ENCODE results near the gene PRR33.

Gene PRR33

GRCh38 chr11:1916132-1916985 lies 24.7 kb upstream of the PRR33 start:
- DNase-seq (ENCODE audit: low read depth) = no peak

DNA sequence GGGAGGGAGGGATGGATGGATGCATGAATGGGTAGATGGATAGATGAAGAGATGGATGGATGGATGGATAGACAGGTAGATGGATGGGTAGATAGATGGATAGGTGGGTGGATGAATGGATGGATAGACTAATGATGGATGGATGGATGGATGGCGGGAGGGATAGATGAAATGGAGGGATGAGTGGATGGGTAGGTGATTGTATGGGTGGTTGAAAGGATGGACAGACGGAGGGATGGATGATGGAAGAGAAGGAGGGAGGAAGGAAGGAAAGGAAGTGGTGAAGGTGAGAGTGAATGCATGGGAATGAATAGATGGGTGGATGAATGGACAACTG lies 24.1 kb upstream of the PRR33 start:
- DNase-seq (ENCODE audit: low read depth) = no peak

DNA sequence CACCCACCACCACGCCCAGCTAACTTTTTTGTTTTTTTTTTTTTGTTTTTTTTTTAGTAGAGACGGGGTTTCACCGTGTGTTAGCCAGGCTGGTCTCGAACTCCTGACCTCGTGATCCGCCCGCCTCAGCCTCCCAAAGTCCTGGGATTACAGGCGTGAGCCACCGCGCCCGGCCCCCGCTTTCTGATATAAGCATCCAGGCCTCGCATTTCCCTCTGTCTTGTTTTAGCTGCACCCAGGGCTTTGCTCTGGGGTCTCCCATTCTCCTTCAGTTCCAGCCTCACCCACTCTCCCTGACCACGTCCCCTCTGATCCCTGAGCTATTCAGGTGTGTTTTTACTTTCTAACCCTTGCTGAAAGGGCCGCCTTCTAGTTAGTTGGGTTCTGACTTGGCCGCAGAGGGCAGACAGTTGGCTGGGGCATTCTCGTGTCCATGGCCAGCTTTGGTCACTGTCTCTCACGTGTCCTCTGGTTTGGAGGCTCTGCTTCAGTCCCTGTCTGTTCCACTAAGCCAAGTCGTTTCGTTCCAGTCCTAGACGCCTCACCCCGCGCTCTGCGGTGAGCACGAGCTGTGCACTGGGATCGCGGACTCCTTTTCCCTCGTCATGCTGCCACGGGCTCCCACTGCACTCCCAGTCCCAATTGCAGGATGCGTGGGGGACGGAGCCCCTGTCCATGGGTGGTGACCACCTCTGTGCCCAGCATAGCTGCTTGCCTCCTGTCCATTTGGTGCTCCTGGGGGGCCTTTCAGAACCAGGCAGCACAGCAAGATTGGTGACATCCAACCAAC lies 21.8 kb upstream of the PRR33 start:
- DNase-seq (ENCODE audit: low read depth) = no peak

GRCh38 chr11:1912289-1912878 lies 20.7 kb upstream of the PRR33 start:
- DNase-seq (ENCODE audit: low read depth) = no peak

GRCh38 chr11:1909524-1909923 lies 17.8 kb upstream of the PRR33 start:
- no peak for DNase-seq (ENCODE audit: low read depth)

GRCh38 chr11:1908618-1909017 lies 16.9 kb upstream of the PRR33 start:
- no peak for DNase-seq (ENCODE audit: low read depth)

DNA sequence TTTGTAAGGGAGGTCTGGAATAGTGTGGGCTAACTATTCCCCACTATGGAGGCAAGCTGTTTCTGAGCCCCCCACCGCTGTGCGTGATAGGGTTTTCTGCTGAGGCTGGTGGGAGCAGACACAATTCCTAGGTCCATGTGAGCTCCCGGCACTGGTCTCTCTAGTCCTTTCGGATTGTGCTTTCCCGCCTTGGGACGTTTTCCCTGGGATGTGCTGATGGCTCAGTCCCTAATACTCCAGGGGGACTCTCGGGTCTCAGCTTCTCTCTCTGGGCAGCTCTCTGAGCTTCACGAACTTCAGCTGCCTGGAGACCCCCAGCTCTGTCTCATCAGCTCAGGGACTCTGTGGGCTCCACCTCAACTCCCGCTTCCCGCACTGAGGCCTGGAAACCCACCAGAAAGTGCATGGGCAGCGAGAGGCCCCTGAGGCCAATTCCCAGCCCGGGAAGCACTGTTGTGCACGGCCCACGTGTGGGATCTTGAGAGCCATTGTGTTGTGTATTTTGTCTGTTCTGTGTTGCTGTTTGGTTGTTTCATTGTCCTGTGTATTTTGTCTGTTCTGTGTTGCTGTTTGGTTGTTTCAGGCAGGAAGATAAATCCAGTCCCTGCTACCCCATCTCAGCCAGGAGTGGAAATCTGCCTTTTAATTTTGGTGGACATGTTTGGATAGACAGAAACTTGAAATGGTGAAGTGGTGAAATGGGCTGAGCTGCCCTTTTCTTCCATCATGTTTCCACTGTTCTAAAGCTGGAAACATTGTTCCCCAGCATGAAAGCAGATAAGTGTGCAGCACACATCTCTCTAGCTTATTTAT lies 15.1 kb upstream of the PRR33 start:
- DNase-seq (ENCODE audit: low read depth) = no peak

GRCh38 chr11:1906181-1906580 lies 14.5 kb upstream of the PRR33 start:
- DNase-seq (ENCODE audit: low read depth) = no peak

- DNase-seq (ENCODE audit: low read depth) = no peak
These were observed 8.0 kb upstream of the PRR33 start for GRCh38 chr11:1899686-1900085.

- DNase-seq (ENCODE audit: low read depth) = no peak
These were observed 7.4 kb upstream of the PRR33 start for GRCh38 chr11:1899090-1899489.

DNA sequence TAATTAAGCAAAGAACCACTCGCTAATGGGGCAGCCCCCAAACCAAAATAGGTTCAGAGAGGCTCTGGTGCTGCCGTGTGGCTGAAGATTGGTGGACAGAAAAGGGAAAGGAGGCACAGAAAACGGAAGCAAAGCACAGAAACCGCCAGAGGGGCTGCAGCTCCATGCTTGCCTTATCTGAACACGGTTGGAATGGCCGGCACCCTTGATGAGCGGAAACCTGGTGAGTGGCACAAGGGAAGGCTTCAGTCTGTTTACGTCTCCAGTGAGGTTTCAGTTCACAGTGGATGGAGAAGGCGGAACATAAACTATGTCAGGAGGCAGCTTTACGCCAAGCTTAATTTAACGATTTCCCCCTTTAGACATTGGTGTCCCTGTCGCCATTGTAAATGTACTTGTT lies 5.2 kb upstream of the PRR33 start:
- no peak for DNase-seq (ENCODE audit: low read depth)

- no peak for DNase-seq (ENCODE audit: low read depth)
These were observed 4.8 kb upstream of the PRR33 start for GRCh38 chr11:1896468-1896867.

- DNase-seq (ENCODE audit: low read depth) = no peak
These were observed 3.1 kb upstream of the PRR33 start for GRCh38 chr11:1894759-1895158.

- no peak for DNase-seq (ENCODE audit: low read depth)
These were observed 2.1 kb upstream of the PRR33 start for GRCh38 chr11:1893581-1894359.

- no peak for DNase-seq (ENCODE audit: low read depth)
These were observed 863 bp upstream of the PRR33 start for GRCh38 chr11:1892558-1892957.

DNA sequence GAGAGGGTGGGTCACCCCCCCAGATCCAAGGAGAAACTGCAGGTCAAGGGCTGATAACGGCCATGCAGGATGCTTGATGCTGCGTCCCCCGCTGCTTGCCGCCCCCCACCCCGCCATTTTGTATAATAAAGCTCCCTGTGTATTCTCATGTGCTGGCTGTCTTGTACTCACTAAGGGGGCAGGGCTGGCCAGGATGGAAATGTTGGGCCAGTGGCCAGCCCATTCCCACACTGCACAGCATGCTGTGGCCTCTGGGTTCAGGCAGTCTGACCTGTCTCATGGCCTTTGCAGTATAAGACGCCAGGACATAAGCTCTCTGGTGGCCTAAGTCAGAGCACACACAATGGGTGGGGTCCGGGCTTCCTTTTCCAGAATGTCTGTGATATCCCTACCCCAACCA lies 421 bp upstream of the PRR33 start:
- no peak for DNase-seq (ENCODE audit: low read depth)

DNA sequence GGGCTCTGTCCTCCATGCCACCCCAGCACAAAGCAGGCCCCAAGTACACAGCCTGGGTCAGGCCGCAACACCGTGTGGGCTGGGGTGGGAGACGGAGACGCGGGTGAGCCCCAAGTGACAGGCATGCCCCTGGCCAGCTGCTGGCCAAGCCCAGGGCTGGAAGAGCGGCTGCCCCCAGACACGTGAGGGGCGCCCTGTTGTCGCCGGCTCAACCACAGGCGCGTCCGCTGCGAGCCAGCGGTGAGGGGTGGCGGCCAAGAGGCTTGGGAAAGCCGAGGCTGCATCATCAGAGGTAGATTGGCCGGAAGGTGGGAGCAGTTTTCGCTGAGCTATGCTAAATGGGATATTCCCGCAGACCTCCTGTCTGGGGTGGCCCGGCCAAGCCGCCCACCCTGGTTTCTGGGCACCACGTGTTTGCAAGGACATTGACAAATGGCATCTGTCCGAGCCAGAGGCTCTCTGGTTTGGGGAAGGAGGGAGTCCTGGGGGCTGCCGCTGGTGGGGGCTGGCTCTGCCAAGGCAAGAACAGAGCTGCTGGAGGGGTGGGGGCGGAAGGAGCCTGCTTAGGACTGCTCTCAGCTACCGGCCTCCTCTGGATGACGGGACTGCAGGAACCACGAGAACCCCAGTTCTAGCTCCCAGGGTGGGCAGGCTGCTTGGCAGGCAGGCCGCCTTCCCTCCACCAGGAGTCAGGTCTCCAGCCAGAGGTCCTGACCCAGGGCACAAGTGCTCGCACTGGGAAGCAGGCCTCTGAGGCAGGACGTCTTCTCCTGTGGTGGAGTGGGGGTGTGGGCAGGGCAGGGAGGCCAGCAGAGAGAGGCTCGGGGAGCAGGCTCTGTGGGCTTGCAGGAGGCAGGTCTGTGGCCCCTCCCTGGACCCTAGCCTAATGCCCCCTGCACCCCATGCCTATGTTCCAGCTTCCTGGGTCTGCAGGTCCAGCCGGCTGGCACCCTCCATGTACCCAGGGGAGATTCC lies 552 bp downstream of the PRR33 start:
- DNase-seq (ENCODE audit: low read depth) = no peak

GRCh38 chr11:1889941-1890855 lies 1.5 kb downstream of the PRR33 start:
- DNase-seq (ENCODE audit: low read depth) = no peak
